ENCODE data around the gene AOC1. TPM values are rescaled to one million over a fixed set of nuclear protein-coding genes. Genes with fewer than 3 reads are reported as not detected.
A peak's percentile ranks its signal among the peaks of the same experiment; 100 is the strongest.
"Not testable (repeated sequence)": the region's sequence is repeated elsewhere in the genome, so short reads cannot be mapped to it uniquely, and the experiment has no call there.

AOC1 gene
- total RNA-seq, 1 donor from 2014 or later = 0.17 TPM

DNA sequence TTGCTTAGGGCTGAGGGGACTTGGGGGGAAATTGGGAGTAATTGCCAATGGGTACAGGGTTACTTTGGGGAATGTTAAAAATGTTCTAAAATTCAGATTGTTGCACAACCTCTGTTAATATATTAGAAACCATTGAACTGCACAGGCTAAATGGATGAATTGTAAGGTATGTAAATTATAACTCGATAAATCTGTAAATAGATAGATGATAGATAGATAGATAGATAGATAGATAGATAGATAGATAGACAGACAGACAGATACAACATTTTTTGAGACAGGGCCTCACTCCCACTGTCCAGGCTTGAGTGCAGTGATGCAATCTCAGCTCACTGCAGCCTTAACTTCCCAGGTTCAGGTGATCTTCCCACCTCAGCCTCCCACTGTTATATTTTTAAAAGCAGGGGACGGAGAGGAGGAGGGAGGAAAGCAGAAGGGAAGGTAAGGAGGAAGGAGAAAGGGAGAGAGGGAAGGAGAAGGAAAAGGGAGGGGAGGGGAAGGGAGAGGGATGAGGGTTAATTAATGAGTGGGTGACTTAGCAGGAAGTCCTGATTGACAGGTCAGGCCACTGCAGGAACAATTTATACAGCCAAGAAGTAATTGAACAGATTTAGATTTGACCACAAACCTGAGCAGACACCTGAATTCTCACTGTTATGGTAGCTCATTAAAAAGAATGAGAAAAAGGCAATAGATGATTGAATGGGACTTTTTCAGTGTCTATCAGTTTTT, 38.7 kb downstream of the AOC1 start:
- ATAC-seq (no peak), DNase-seq (no peak)
- intact Hi-C loops (cut with micrococcal nuclease) = no loop called here

DNA sequence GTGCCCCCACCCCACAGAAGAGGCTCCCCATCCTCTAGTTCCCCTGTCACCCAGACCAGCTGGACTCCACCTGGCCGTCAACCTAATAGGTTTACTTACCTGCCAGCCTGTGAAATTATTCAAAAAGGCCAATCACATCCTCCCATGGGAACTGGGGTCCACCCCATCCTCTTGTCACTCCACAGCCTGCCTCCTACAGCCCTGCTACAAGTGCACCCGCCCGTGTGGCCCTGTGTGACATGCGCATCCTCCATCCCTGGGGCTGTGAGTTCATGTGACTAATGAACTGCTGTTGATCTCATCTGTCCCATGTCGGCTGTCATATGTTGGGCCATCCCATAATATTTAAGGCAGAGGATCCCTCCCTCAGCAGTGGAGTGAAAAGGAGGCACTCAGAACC, 39.4 kb downstream of the AOC1 start:
- intact Hi-C loops (cut with micrococcal nuclease) = no loop called here
- DNase-seq (no peak), ATAC-seq (no peak)

DNA sequence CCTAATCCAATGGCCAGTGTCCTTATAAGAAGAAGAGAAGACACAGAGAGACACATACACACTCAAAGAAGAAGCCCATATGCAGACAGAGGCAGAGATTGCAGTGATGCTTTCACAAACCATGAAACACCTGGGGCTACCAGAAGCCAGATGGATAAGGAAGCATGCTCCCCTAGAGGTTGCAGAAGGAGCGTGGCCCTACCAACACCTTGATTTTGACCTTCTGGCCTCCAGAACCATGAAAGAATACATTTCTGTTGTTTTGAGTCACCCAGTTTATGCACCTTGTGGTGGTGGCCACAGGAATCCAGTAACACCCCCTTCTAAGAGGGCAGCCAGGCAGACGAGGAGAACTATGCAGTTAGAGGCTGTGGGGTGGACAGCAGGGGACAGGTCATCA, 43.5 kb downstream of the AOC1 start:
- intact Hi-C loops (cut with micrococcal nuclease) = loop anchor here (5.0 kb wide), 1 partner anchor 91 kb away; no protein-coding TSS in a partner anchor
- DNase-seq (no peak), ATAC-seq (no peak)

DNA sequence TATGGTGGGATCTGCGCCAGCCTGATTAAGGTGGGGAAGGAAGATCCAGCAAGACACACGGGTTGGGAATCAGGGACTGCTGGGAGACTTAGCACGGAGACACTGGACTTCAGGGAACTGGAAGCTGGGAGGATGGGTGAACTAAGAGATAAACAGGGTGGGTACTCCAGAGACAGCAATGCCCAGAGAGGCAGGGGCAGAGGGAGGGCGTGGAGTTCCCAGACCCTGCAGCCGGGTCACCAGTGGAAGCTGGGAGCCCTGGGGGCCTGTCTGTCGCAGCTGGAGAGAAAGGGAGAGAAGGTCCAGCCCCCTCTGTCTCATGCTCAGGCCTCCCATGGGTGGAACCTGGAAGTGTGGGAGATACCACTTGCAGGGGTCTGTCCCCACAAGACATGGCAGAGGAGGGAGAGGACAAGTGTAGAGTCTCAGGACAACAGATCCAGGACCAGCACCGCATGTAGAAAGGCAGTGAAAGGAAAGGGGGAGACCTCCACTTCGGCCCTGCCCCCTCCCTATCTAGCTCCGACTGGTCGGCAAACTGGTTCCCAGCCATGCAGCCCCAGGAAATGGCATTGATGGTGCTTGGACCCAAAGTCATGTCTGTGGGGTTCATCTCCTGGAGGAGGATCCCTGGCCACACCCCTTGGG, 44.4 kb downstream of the AOC1 start:
- DNase-seq (no peak), ATAC-seq (no peak)
- intact Hi-C loops (cut with micrococcal nuclease) = loop anchor here (5.0 kb wide), 1 partner anchor 91 kb away; no protein-coding TSS in a partner anchor

DNA sequence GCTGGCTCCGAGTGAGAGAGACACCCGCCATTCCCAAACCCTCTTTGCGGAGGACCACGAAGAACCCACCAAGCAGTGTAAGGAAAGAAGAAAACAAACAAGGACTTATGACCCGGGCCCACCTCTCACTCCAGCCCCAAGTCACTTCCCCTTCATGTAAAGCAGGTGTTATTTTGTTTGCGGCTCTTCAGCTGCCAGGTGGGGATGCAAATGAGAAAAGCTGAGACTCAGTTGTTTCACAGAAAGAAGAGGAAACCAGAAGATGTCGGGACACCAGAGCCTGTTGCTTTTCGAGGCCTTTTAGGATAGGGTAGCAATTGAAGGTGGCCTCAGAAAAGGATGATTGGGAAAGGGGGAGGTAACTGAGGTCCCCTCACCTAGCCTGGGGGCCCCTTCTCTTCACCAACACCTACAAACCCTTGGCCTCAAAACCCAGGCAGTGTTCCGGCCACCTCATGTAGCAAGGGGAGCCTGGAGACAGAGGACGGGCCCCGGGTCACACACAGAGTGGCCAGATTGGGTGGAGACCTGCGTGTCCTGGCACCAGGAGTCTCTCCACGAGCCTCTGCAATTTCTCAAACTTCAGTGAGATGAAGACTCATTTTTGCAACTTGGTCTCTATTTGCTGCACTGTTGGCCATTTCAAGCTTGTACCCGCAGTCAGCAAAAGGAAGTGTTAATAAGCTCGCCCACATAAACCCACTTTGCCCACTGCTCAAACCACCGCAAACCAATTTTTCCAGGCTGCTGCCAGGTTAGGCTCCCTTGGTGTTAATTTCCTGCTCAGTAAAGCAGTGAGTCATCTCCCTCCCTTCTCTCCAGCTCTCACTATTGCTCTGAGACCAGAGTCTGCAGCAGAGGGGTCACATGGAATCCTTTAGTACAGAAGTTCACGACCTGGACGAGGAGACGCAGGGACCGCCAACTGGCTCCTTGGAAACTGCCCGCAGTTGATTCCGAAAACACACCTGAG, 45.5 kb downstream of the AOC1 start:
- DNase-seq (no peak), ATAC-seq (no peak)
- intact Hi-C loops (cut with micrococcal nuclease) = loop anchor here (5.0 kb wide), 1 partner anchor 90 kb away; no protein-coding TSS in a partner anchor

DNA sequence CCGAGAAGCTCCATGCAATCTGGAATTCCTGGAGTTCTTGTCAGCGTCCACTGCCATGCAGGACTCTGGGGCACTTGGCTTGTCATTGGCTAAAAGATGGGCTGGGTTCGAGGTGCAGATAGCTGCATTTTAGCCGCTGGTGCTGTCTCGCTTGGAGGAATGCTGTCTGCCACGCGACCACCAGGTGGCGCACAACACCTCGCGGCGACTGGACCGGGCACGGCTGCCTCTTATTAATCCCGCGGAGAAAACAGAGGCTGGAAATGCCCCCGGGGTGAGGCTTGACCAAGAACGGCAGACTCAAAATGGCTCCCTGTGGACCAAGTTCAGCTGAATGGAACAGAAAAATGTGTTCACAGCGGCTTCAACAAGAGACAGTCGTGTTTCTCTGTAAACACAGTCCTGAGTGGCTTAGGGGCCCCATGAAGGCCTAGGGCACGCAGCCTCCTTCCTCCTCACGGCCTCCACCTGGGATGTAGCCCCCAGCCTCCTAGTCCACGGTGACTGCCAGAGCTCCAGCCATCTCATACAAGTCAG, 46.2 kb downstream of the AOC1 start:
- peak; percentile 61 for ATAC-seq
- DNase-seq = peak; percentile 89
- intact Hi-C loops (cut with micrococcal nuclease) = loop anchor here (5.0 kb wide), 1 partner anchor 89 kb away; no protein-coding TSS in a partner anchor

DNA sequence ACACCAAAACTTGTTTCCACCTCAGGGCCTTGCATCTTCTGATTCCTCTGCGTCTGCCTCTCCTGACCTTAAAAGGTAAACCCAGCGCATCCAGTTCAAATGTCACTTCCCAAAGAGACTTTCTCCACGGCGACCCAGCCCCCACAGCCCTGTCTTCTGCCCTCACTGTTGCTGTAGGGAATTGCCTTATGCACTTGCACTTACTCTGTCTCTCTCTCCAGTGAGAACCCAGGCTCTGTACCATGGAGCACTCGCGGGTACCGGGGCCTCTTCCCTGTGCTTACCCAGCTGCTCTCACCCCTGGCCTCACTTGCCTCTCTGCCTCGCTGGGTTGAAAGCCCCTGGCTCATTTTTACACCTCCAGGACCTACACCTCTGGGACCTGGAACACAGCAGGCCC, 48.4 kb downstream of the AOC1 start:
- ATAC-seq (no peak), DNase-seq (no peak)
- intact Hi-C loops (cut with micrococcal nuclease) = no loop called here

DNA sequence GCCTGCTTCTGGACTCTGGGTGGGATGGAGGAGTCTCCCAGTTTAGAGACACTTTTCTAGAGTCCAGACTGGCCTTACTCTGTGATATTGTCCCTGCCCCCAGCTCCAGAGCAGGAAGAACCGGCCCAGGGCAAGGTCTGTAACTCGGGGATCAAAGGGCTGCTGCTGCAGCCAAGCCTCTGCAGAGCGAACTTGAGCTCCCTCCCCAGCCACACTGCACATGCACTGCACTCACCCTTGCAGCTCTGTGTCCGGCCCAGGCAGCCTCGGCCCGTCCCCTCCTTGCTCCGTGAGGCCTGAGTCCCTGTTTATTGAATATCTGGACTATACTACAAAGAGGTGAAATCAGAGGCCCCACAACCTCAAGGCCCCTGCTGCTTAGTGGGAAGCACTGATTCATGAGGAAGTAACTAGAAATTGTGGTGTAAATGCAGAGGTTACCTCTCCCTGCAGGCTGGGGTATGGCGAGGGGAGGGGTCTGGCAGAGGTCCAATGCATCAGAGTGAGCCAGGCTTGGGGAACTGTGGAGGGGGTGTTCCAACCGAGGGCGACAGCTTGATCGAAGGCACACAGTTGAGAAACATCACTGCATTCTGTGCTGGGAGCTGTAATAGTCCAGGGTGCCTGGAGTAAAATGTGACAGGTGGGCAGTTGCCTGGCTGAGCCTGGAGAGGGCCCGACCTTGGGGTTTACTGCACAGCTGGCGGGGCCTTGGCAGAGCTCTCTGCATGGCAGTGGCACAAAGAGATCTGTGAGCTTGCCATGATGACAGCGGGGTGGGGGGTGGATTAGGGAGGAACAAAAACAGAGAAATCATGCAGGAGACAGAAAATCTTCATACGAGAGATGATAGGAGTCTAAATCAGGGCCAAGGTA, 49.1 kb downstream of the AOC1 start:
- intact Hi-C loops (cut with micrococcal nuclease) = no loop called here
- peak; percentile 50 for ATAC-seq
- peak; percentile 66 for DNase-seq

DNA sequence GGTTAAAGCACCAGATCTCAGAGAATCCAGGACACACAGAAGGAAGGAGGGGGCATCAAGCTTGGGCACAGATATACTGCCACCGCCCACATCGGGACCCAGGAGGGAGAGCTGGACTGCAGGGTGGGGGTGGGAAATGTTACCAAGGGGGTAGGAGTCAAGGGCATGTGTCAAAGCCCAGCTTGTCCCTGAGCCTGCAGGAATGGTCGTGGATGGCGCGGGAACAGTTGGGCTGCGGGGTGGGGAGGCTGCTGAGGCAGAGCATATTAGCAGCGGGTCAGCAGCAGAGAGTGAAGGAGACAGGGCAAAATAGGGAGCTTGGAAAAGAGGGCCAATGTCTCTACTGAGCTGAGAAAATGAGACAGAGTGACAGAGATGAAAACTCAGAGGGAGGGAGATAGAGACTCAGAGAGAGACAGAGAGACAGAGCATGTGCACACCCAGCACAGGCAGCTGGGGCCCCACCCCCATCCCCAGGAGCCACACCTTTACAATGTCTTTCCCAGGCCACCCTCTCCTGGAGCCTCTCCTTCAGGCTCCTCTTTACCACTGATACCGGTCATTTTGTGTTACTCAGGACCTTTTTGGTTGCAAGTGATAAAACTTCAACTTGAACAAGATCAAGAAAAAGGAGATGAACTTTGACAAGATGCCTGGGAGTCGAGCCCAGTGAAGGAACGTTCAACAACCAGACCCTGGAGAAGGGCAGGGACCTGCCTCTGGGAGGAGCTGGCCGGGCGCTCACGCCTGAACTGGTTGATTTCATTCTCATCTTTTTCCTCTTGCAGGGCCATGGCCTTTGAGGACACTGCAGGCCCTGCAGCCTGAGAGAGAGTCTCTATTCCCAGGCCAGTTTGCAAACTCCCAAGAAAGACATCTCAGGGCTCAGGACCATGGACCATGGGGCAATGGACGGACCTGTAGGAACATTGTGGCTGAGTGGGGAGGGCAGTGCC, 50.0 kb downstream of the AOC1 start:
- no peak for DNase-seq
- ATAC-seq = peak; percentile 14
- intact Hi-C loops (cut with micrococcal nuclease) = no loop called here

DNA sequence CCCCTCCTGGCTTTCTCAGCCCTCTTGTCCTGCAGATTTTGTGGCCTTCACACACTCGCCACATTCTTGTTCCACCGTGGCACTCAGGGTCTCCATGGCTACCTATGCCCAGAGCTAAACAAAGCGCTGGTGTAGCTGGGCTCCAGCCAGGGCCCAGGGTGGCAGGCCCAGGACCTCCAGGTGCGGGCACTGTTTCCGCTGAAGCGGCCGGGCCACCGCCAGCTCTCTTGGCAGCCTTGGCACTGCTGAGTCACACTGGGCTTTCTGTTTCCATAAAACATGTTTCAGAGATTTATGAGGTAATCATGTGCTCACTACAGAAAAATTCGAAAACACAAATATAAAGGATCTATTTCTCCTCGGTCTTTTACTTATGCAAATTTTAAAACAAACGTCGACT, 51.3 kb downstream of the AOC1 start:
- peak; percentile 95 for ATAC-seq
- intact Hi-C loops (cut with micrococcal nuclease) = no loop called here
- peak; percentile 91 for DNase-seq

DNA sequence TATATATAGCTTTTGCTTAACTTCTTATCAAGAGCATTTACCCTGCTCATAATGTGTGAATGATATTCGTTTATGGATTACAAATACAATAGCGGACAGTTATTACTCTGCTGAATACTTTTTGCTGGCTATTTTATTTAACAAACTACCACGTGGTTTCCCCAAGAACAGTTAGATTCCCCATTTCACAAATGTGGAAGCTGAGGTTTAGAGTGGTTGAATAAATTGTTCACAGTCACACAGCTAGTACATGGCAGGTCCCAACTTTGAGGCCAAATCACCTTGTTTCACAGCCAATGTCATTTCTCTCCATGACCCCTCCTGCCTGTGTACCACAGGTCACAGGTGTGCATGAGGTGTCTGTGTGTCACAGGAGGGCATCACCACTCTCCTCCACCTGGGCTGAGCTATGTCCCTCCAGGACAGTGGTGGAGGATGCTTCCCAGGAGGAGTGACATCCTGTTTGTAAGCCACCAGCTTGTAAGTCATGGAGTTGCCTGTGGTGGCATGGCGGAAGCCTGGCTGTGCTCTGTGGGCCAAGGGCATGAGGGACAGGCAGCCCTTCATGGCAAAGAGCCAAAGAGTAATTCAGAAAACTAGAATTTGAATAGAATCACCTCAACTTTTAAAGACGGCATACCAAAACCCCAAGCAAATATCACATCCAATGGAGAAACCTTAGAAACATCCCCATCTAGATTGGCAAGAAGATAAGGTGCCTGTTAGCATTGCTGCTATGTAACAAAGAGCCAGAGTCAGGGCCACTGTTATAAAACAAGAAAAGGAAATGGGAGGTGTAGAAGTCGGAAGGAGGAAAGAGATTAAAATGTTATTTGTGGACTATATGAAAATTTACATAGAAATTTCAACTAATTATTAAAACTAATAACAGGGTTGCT, 51.9 kb downstream of the AOC1 start:
- intact Hi-C loops (cut with micrococcal nuclease) = no loop called here
- DNase-seq = no peak
- ATAC-seq = peak; percentile 14

DNA sequence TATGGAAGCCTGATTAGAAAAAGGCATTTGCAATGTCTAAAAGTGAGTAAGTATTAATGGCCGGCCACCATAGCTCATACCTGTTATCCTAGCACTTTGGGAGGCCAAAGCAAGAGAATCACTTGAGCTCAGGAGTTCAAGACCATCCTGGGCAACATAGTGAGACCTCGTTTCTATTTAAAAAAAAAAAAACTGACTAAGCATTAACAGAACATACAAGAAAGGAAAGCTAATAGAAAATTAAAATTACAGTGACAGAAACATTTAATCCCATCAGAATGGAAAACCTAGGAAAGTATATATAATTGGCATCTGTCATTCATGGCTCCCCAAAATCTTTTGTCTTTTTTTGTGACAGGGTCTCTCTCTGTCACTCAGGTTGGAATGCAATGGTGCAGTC, 55.9 kb downstream of the AOC1 start:
- no peak for ATAC-seq
- intact Hi-C loops (cut with micrococcal nuclease) = no loop called here
- no peak for DNase-seq

DNA sequence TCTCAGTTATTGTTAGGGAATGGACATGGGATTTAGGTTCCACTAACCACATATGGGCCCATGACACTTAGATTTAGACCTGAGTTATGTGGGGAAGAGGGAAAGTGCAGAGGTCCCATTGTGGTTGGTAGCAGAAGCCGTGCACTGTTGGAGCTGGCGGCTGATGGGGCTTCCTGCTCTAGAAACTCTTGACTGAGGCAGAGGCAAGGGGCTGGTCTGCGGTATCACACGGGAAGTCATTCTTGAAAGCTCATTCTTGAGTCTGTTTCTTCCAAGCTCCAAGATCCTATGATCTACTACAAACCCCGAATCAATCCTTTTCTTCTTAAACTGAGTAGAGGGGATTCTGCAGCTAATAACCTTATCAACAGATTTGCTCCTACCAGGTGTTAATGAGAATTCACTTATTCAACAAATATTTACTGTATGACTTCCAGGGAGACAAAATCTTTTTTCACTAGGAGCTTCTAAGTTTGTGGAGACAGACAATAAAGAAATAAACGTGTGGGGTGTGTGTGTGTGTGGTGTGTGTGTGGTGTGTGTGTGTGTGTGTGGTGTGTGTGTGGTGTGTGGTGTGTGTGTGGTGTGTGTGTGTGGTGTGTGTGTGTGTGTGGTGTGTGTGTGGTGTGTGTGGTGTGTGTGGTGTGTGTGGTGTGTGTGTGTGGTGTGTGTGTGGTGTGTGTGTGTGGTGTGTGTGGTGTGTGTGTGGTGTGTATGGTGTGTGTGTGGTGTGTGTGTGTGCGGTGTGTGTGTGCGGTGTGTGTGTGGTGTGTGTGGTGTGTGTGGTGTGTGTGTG, 57.1 kb downstream of the AOC1 start:
- DNase-seq = no peak
- intact Hi-C loops (cut with micrococcal nuclease) = no loop called here
- ATAC-seq = no peak

DNA sequence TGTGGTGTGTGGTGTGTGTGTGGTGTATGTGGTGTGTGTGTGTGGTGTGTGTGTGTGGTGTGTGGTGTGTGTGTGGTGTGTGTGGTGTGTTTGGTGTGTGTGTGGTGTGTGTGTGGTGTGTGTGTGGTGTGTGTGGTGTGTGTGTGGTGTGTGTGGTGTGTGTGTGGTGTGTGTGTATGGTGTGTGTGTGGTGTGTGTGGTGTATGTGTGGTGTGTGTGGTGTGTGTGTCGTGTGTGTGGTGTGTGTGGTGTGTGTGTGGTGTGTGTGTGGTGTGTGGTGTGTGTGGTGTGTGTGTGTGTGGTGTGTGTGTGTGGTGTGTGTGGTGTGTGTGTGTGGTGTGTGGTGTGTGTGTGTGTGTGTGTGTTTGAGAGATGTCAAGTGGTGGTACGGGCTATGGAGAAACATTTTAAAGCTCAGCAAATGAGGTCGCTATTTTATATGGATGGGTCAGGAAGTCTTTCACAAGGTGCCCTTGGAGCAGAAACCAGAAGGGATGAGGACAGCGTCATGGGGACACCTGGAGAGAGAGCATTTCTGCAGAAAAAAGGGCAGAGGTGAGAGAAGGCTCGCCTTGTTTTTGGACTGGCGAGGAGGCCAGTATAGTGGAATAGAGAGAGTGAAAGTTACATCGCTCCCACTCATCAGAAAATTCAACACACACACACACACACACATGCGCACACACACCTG, 58.1 kb downstream of the AOC1 start:
- intact Hi-C loops (cut with micrococcal nuclease); ATAC-seq; DNase-seq: not testable (repeated sequence)

DNA sequence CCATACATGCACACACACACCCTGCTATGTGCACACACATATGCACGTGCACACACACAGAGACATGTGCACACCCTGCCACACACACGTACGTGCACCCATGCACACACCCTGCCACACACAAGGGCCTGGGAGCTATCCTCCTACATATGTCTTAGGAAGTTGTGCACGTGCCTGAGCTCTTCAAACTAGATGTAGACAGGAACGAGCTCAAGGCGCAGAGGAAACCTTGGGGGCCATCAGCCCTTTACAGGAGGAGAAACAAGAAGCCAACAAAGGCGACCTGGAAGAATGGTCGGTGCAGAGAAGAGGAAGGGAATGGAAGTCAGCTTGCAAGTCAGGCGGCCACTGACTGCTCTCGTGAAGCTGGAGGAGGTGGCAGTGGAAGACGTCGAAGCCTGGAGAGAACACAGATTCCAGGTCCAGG, 58.7 kb downstream of the AOC1 start:
- DNase-seq (no peak), ATAC-seq (no peak)
- intact Hi-C loops (cut with micrococcal nuclease) = no loop called here

All from left ventricle myocardium superior (tissue), 1 donor.